PFSK-1 (cell line): Measurements from ENCODE around the gene GLP1R.

Experiments used
- POLR2AphosphoS5 ChIP-seq: IDR thresholded peaks from 2 replicates; pipeline ENCODE4 v1.6.1; 2012; ENCODE audit warnings: low read depth, mild to moderate bottlenecking, control low read depth, low read length, moderate library complexity
- SIN3A ChIP-seq: IDR thresholded peaks from 2 replicates; pipeline ENCODE4 v1.6.1; 2012; ENCODE audit warnings: mild to moderate bottlenecking, low read length, moderate library complexity, borderline replicate concordance; ENCODE audit not compliant: insufficient read depth
- TAF1 ChIP-seq: IDR thresholded peaks from 2 replicates; pipeline ENCODE4 v1.6.1; 2012; ENCODE audit warnings: low read length, control low read depth, borderline replicate concordance; ENCODE audit not compliant: insufficient read depth

DNA sequence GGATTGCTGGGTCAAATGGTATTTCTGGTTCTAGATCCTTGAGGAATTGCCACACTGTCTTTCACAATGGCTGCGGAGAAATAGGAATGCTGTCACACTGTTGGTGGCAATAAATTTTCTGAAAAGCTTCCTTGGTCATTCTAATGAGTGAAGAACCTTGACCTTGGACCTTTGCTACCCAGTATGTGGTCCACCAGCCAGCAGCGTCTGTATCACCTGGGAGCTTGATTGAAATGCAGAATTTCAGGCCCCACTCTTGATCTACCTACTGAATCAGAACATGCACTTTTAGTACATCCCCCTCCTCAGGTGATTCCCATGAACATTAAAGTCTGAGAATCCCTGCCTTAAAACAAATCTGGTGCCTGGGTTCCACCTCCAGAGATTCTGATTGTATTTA, 27.5 kb upstream of the GLP1R start:
- TF ChIP-seq POLR2AphosphoS5 (no peak), TAF1 (no peak), SIN3A (no peak)
